HG03558 (cell line): Measurements from ENCODE around the gene PCNX1.

Source experiments
- ATAC-seq: cut with Tn5 transposase; IDR thresholded peaks from one replicate; pipeline ENCODE4 v1.9.1; 2021; ENCODE audit warnings: moderate number of reproducible peaks; ENCODE audit not compliant: unreplicated experiment; ENCODE audit errors: extremely low read depth

Gene PCNX1

DNA sequence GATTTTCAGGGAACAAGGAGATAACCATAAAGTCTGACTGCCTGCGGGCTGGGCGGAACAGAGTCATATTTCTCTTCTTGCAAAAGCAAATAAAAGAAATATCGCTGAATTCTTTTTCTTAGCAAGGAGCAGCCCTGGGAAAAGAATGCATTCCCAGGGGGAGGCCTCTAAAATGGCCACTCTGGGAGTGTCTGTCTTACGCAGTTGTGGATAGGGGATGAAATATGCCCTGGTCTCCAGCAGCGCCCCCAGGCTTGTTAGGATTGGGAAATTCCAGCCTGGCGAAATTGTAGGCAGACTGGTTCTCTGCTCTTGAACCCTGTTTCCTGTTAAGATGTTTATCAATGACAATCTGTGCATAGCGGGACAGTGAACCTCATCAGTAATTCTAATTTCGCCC, 40.5 kb downstream of the PCNX1 start:
- no peak for ATAC-seq

DNA sequence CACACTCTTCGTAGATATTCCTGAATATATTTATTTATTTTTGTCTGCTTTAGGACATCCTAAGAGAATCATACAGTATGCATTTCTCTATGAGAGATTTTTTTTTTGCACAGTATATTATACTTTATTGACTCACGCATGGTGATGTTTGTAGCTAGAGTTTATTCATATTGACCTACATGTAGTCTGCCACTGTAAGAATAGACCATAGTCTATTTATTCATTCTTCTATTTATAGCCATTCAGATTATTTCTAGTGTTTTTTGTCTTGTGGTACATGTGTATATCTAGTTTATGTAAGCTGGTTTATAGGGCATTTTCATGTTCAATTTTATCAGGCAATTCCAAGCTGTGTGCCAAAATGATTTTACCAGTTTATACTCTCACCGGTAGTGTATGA, 45.2 kb downstream of the PCNX1 start:
- no peak for ATAC-seq

DNA sequence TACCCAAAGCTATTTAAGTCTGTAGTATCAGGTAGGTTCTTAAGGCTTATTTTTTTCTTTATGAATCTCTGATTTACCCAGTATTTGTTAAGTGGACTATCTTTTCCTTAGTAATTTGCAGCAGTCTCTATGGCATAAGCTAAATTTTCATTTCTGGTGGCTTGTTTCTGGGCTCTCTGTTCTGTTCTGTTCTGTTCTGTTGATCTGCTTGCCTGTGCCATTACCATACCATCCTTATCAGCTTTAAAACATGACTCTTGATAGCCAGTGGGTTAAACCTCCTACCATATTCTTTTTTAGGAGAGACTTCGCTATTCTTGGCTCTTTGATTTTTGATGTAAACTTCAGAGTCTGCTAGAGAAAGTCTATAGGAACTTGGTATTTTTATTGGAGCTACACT, 46.8 kb downstream of the PCNX1 start:
- no peak for ATAC-seq

DNA sequence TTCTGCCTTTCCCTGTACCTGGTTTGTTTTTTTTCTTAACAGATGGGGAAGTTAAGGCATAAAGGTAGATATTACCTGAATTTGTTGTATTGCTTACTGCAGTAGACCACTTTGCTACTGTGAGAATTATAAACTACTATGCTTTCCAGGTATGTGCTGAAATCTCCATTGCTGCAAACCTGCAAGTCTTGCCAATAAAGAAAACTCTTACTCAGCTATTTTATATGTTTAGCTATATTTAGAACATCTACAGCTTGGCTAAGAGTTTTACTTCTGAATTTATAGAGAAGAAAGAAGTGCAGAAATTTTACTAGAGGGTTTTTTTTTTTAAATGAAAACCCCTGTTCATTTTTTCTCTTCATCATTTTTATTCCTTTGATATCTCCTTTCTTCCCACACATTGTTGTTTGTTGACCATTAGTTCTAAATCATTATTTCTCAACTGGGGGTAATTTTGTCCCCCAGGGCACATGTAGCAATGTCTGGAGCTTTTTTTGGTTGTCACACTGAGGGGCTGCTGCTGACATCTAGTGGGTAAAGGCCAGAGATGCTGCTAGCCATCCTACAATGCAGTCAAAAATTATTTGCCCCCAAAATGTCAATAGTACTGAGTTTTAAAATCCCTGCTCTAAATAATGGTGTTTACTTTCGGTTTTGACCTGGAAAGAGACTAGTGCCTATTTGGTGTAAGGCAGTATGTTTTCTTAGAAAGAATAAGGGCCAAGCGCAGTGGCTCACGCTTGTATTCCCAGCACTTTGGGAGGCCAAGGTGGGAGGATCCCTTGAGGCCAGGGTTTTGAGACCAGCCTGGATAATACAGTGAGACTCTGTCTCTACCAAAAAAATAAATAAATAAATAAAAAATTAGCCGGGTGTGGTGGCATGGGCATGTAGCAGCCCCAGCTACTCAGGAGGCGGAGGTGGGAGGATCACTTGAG, 48.6 kb downstream of the PCNX1 start:
- ATAC-seq: no peak

DNA sequence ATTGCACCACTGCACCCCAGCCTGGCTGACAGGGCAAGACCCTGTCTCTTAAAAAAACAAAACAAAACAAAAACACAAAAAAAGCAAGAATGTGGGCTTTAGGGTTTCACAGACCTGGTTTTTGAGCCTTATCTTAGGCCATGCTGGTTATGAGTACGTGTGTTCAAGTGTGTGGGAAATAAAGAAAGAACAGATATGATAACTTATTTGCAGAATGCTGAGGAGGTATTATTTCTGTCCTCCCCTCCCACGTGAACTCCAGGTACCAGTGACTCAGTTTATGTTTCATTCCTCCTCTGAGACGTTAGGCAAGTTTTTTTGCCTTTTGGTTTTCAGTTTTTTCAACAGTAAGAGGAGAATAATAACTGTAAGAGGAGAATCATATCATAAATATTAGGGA, 49.3 kb downstream of the PCNX1 start:
- ATAC-seq: no peak

DNA sequence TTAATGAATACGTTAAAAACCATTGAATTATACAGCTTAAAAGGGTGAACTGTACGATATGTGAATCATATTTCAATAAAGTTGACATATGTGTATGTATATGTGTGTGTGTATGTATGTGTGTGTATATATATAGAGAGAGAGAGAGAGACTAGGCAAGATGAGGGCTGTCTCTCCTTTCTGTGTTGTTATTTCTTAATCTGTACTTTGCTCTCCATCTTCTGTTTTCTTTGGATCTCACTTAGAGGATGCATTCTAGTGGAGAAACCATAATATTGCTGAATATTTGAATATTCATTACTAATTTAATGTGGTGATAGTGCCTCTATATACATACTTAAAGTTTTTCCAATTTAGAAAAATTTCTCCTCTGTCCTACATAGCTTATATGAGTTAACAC, 50.5 kb downstream of the PCNX1 start:
- no peak for ATAC-seq

DNA sequence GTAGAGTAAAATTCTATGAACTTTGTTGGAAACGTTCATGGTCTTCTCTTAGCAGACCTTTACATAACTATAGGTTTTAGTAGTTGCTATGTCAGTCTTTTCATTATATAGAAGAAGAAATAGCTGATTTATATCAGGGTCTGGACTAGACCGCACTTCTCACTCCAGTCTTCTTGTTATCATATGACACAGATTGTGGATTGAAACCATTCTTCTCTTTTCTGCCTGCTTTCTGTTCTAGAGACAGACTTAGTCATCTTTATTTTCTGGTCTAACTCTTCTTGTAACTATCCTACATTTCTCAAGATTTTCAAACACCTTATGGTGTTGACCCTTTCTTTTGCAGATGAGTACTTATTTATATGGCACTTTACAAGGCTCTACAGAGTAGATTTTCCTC, 55.7 kb downstream of the PCNX1 start:
- no peak for ATAC-seq

DNA sequence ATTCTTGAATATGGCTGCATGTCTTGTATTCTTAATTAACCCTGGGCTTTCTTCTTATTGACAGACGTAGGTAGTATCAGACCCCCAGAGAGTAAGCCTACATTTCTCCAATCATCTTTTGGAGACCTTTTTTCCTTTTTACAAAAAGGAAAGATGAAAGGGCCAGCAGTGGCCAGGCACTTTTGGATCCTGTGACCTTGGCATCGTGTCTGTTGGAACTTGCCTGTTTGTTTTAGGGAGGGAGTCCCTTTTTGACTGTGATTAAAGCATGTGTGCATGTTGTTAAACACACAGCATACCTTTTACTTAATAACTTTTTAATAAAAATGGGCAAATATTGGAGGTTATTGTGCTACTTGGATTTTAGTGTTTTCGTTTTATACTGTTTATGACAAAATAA, 57.2 kb downstream of the PCNX1 start:
- no peak for ATAC-seq

DNA sequence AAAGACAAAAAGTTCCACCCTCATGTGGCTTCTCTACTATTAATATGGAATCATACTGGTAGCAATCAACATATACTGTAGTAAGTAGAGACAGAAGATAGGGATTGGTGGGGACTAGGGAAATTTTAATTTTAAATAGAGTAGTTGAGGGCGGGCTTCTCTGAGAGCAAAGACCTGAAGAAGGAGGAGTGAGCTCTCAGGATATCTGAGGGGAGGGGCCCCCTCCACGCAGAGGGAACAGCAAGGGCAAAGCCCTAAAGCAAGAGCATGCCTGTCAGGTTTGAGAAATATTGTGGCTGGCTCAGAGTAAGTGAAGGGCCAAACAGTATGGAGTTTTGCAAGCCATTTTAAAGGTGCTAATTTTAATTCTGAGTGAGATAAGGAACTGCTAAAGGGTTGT, 64.3 kb downstream of the PCNX1 start:
- no peak for ATAC-seq

DNA sequence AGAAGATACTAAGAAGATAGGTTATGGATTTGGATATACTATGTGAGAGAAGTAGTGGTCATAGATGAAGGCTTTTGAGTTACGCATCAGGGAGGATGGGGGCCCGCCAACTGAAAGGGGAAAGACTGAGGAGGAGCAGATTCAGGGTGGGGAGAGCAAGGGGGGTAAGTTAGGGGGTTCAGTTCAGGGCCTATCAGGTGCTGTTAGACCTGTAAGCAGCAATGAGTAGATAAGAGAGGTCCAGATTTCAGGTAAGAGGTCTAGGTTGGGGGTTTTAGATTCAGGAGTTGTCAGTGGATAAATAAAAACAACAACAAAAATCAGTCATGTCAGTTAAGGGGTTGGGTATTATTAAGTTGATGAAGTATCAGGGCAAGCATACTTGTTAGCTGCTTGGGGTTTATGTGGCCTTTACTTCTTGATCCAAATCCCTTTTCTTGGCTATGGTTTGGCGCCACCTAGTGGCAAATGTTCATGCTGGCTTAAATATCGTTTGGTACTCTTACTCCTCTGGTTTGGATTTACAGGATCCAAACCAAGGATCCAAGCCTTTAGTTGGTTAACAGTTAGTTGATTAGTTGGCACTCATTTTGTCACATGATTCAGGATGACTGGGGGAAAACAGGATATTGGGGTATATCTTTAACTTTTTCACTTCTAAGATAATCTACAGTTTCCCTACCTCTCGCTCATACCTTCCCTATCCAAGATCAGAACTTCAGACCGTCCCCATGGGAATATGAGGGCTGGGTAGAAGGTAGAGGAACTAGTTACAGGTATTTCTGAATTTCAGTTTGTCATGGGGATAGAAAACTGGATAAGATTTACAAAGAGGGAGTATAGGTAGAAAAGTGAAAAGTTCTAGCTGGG, 65.1 kb downstream of the PCNX1 start:
- ATAC-seq: no peak

DNA sequence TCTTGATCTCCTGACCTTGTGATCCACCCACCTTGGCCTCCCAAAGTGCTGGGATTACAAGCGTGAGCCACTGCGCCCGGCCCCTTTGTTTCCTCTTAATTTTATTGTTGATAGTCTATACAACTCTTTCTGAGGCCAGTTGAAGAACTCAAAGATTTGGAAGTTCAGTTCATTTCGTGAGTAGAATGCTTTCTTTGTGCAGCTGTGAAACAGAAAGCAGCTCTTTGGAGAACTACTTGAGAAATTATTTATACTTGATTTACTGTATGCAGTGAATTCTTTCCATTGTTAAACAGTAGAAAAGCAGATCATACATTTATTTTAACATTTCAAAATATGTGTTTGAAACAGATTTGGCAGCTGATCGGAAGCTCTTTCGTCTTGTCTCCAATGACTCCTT, 69.3 kb downstream of the PCNX1 start:
- no peak for ATAC-seq

DNA sequence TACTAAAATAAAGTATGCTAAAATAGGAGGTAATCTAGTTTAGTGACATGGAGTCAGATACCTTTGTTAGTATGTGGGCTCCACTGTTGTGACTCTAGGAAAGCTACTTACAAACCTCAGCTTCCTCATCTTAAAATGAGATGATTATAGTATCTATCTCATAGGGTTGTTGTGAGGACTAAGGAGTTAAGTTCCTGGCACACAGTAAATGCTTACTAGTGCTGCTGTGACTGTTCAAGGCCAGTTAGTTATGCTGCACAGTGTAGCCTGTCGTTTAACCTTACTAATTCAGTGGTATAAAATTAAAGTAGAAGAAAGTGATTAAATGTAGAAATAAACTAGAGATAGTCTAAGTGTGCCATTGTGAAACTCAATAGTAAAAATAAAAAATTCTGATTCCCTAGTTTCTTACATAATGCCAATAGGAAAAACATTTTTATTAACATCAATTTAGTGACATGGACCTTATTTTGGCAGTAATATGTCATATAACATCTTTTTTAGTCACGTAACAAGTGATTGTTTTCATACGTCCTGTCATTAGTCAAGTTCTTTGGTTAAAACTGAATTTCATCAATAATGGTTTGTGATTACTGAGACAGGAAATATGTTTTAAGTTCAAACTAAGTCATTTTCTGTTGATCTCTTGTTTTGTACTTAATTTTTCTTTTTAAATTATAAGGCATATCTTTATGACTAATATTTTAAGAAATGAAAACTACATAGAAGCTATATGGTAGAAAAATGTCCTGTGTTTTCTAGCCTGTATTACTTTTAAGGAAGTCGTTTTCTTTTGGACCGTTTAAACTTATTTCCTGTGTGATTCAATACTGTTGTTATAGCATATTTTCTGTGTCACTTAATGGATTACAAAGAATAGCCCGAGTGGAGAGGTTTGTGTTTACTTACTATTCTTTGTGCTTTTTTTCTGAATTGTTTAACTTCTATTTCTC, 74.0 kb downstream of the PCNX1 start:
- no peak for ATAC-seq

DNA sequence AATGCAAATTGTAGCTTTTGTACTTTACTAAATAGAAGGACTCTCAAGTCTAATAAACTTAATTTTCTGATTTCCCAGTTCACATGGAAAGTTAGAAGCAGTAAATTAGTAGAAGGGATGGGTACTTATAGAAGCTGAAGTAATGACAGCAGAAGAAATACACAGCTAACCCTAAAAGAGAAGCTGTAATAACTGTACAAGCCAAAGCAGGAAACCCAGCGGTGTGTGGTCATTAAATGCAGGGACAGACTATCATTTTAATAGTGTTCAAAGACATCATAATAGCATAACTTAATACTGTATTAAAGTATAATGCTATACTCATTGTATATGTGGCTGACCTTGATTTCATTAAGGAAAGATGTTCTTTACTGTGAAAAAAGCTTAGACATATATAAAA, 74.9 kb downstream of the PCNX1 start:
- no peak for ATAC-seq

DNA sequence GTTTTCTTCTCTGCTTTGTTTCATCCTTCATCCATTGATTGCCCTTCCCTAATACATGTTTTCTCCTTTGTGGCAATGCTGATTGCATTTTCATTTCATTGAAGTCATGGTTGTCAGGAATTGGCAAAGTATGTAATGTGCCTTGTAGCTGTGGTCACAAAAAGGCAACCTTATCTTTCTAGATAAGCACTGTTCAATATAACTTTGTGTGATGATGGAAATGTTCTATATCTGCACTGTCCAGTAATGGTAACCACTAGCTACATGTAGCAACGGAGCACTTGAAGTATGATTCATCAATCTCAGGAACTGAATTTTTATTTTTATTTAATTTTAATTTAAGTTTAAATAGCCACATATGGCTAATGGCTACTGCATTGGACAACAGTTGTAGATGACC, 79.8 kb downstream of the PCNX1 start:
- no peak for ATAC-seq

DNA sequence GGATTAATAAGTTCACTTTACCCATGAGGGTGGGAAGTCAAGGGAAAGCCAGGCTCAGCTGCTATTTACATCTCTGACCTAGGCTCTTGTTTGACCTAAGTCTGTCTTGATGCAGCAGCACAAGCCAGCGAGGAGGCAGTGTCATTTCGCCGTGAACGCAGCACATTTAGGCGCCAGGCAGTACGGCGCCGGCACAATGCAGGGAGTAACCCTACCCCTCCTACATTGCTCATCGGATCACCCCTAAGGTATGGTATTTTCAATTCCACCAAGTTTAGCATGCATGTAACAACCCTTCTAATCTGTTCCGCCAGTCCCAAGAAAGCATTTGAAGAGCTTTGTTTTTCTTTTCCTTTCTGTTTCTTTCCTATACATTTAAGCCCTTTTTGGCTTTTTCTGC, 81.2 kb downstream of the PCNX1 start:
- no peak for ATAC-seq

DNA sequence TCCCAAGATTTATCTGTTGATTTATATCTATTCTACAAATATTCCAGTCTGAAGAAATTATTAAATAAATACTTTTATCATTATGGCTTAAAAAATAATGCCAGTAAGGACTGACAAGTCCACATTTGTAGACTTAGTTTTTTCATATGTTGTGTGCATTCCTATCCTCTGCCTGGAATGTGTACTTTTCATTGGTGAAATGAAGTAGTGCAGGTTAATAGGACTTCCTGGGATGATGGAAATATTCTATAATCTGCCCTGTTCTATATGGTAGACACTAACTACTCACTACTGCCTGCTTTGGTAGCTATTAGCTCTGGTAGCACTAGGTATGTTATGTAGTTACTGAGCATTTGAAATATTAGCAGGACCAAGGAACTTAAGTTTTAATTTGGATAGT, 86.7 kb downstream of the PCNX1 start:
- no peak for ATAC-seq

DNA sequence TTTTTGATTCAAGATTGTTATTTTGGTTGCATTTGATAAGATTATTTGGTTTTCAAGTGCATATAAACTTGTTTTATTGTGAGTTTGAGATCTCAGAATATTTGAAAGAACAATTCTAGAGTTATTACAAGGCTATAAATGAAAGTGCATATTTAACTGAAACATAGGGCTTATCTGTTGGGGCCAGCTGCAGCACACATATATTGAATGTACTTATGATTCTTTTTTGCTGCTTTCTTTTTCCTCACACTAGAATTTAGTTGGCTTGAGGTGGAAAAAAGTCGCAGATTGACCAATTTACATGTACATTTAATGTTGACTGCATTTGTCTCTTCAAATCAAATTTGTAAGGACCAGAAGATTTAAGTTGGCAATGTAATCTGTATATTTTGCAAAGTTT, 88.0 kb downstream of the PCNX1 start:
- ATAC-seq: no peak

DNA sequence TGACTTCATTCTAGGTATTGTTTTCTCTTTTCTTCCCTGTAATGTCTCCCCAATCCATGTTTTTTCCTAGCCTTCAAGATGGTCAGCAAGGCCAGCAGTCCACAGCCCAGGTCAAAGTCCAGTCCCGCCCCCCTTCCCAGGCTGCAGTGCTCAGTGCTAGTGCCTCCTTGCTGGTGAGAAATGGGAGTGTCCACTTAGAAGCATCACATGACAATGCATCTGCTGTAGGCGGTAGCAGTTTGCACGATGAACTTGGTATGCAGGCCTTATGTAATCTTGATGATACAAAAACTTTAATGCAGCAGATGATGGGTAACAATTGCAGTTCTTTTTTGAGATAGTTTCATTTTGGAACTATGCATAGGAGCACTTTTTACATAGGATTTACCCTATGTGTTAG, 88.4 kb downstream of the PCNX1 start:
- ATAC-seq: no peak

DNA sequence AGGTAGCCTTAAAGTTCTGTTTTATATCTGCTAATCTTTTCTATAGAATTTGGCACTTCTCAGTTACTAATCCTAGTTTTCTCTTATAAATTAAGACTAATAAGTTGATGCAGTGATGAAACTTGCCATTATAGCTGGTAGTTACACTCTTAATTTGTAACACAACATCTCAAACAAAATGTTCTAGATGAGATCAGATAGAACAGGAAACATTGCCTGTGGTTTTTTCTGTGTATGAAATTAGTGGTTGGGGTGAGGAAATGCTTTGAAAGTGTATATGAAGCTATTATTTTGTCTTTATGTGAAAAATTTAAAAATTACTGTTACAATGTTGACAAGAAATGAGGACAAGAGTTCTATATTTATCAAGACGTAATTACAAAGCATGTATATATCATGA, 91.9 kb downstream of the PCNX1 start:
- ATAC-seq: no peak

DNA sequence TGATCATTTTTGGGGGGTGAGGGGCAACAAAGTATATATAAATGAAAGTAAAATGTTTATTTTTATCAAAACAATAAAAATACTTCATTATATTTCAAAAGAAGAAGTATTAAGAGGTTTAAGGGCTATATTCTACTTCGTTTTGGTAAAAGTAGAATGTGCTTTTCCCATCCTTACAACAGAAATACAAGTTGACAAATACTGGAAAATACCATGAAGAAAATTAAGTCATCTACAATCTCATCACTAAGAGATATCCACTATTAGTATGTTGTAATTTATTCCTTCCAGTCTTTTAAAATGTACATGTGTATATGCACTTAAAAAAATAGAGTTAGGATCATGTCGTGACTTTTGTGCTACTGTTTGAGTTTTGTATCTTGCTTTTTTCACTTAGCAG, 92.8 kb downstream of the PCNX1 start:
- ATAC-seq: no peak
